ENCODE measurements around the gene GPR75.

GRCh38 chr2:53867773-53868172 is 8.0 kb upstream of the GPR75 start:
- TF ChIP-seq, protein P1, sequence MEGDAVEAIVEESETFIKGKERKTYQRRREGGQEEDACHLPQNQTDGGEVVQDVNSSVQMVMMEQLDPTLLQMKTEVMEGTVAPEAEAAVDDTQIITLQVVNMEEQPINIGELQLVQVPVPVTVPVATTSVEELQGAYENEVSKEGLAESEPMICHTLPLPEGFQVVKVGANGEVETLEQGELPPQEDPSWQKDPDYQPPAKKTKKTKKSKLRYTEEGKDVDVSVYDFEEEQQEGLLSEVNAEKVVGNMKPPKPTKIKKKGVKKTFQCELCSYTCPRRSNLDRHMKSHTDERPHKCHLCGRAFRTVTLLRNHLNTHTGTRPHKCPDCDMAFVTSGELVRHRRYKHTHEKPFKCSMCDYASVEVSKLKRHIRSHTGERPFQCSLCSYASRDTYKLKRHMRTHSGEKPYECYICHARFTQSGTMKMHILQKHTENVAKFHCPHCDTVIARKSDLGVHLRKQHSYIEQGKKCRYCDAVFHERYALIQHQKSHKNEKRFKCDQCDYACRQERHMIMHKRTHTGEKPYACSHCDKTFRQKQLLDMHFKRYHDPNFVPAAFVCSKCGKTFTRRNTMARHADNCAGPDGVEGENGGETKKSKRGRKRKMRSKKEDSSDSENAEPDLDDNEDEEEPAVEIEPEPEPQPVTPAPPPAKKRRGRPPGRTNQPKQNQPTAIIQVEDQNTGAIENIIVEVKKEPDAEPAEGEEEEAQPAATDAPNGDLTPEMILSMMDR (IDR thresholded peaks at IDR 0.05; ENCODE audit: insufficient read depth, low read length, poor library complexity, severe bottlenecking) = no peak
- no peak for TF ChIP-seq EZH2phosphoT487 (conservative IDR thresholded peaks at IDR 0.05; ENCODE audit: low read length)

All from SU-DHL-6 (cell line).